Nephron (organoid): ENCODE results near the gene GPR149.

Experiments used
- H3K27ac Mint-ChIP-seq, 3 experiments: 2 replicates each; pipeline ENCODE4 v1.8.0; 2020; ENCODE audit warnings: mixed read lengths in 3 of 3, mild to moderate bottlenecking in 2 of 3, moderate library complexity in 1 of 3
- H3K27me3 Mint-ChIP-seq: 2 replicates; pipeline ENCODE4 v1.8.0; 2021; ENCODE audit warnings: low read depth, mild to moderate bottlenecking, moderate library complexity, mixed read lengths
- H3K36me3 Mint-ChIP-seq: 2 replicates; pipeline ENCODE4 v1.8.0; 2020; ENCODE audit warnings: low read depth, mixed read lengths
- H3K4me1 Mint-ChIP-seq: 2 replicates; pipeline ENCODE4 v1.8.0; 2020; ENCODE audit warnings: mixed read lengths
- H3K4me3 Mint-ChIP-seq, 3 experiments: 2 replicates each; pipeline ENCODE4 v1.8.0; 2020; ENCODE audit warnings: mild to moderate bottlenecking in 3 of 3, mixed read lengths in 3 of 3, moderate library complexity in 2 of 3
- H3K9me3 Mint-ChIP-seq: 2 replicates; pipeline ENCODE4 v1.8.0; 2020; ENCODE audit warnings: mixed read lengths
- CTCF ChIP-seq, 3 experiments: fragments of 200-600 bp; sonication (generic); IDR thresholded peaks; one replicate each; pipeline ENCODE4 v1.5.0; 2021; ENCODE audit warnings: antibody characterized with exemption in 3 of 3; ENCODE audit not compliant: unreplicated experiment in 3 of 3

Gene GPR149

GRCh38 chr3:154314152-154314551 is 115.8 kb downstream of the GPR149 start:
- Mint-ChIP-seq H3K9me3 (no peaks in the 10 kb centered on the region), H3K4me3 (no peak overlapping the region), H3K36me3 (peaks cover 55% of the 10 kb centered on the region), H3K27me3 (no peaks in the 10 kb centered on the region), H3K4me1 (peaks cover 14% of the 10 kb centered on the region), H3K27ac (no peak overlapping the region)
- TF ChIP-seq CTCF (IDR thresholded peaks at IDR 0.05; ENCODE audit: unreplicated experiment in 3 of 3), result no peak

GRCh38 chr3:154310840-154311239 is 119.2 kb downstream of the GPR149 start:
- Mint-ChIP-seq H3K27ac (no peak overlapping the region), H3K36me3 (peaks cover 71% of the 10 kb centered on the region), H3K27me3 (no peaks in the 10 kb centered on the region), H3K4me3 (no peak overlapping the region), H3K4me1 (no peaks in the 10 kb centered on the region), H3K9me3 (no peaks in the 10 kb centered on the region)
- no peak for TF ChIP-seq CTCF (IDR thresholded peaks at IDR 0.05; ENCODE audit: unreplicated experiment in 3 of 3)

GRCh38 chr3:154307363-154307762 is 122.6 kb downstream of the GPR149 start:
- Mint-ChIP-seq H3K4me3 (no peak overlapping the region), H3K9me3 (no peaks in the 10 kb centered on the region), H3K27ac (no peak overlapping the region), H3K36me3 (peaks cover 72% of the 10 kb centered on the region), H3K4me1 (no peaks in the 10 kb centered on the region), H3K27me3 (no peaks in the 10 kb centered on the region)
- TF ChIP-seq CTCF (IDR thresholded peaks at IDR 0.05; ENCODE audit: unreplicated experiment in 3 of 3), result no peak

- TF ChIP-seq CTCF (IDR thresholded peaks at IDR 0.05; ENCODE audit: unreplicated experiment in 3 of 3), result no peak
- Mint-ChIP-seq H3K36me3 (peaks cover 83% of the 10 kb centered on the region), H3K4me1 (no peaks in the 10 kb centered on the region), H3K27ac (no peak overlapping the region), H3K27me3 (no peaks in the 10 kb centered on the region), H3K9me3 (no peaks in the 10 kb centered on the region), H3K4me3 (no peak overlapping the region)
Measured at GRCh38 chr3:154304936-154305335, 125.1 kb downstream of the GPR149 start.

- Mint-ChIP-seq H3K27ac (no peak overlapping the region), H3K9me3 (no peaks in the 10 kb centered on the region), H3K36me3 (peaks cover 82% of the 10 kb centered on the region), H3K4me1 (no peaks in the 10 kb centered on the region), H3K27me3 (no peaks in the 10 kb centered on the region), H3K4me3 (no peak overlapping the region)
- no peak for TF ChIP-seq CTCF (IDR thresholded peaks at IDR 0.05; ENCODE audit: unreplicated experiment in 3 of 3)
Measured at GRCh38 chr3:154304116-154304786, 125.7 kb downstream of the GPR149 start.

GRCh38 chr3:154301561-154301960 is 128.4 kb downstream of the GPR149 start:
- Mint-ChIP-seq H3K4me1 (peaks cover 7% of the 10 kb centered on the region), H3K27me3 (no peaks in the 10 kb centered on the region), H3K4me3 (no peak overlapping the region), H3K36me3 (peaks cover 75% of the 10 kb centered on the region), H3K27ac (peak overlapping the region in 2 of 3 experiments; percentile 12 to 64), H3K9me3 (no peaks in the 10 kb centered on the region)
- no peak for TF ChIP-seq CTCF (IDR thresholded peaks at IDR 0.05; ENCODE audit: unreplicated experiment in 3 of 3)
